Prostate gland (tissue), 2 donors: ENCODE measurements around the gene RHOU.
A peak's percentile ranks its signal among the peaks of the same experiment; 100 is the strongest.

Experiments
- POLR2A ChIP-seq: fragments of 450-650 bp; IDR thresholded peaks from one replicate; pipeline ENCODE4 v1.6.1; 2016; ENCODE audit warnings: antibody characterized with exemption, mild to moderate bottlenecking
- TF ChIP-seq, protein P1 (sequence below), 4 experiments: fragments of 200-600 bp in 2 of 4; fragments of 450-650 bp in 2 of 4; sonication (generic) in 2 of 4; IDR thresholded peaks; 1 replicate in 3 of 4; 2 replicates in 1 of 4; pipeline ENCODE4 v1.5.1; 2016 to 2019; ENCODE audit warnings: antibody characterized with exemption in 4 of 4, mild to moderate bottlenecking in 2 of 4, moderate library complexity in 2 of 4

DNA sequence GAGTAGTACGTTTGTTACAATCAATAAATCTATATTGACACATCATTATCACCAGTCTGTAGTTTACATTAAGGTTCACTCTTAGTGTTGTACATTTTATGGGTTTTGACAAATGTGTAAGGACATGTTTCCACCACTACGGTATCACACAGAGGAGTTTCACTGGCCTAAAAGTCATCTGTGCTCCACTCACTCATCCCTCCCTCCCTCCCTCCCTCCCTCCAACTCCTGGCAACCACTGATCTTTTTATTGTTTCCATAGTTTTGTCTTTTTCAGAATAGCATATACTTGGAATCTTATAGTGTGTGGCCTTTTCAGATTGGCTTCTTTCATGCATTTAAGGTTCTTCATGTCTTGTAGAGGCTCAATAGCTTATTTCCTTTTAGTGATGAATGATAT, 44.1 kb upstream of the RHOU start:
- no peak for TF ChIP-seq POLR2A
- TF ChIP-seq, protein P1, sequence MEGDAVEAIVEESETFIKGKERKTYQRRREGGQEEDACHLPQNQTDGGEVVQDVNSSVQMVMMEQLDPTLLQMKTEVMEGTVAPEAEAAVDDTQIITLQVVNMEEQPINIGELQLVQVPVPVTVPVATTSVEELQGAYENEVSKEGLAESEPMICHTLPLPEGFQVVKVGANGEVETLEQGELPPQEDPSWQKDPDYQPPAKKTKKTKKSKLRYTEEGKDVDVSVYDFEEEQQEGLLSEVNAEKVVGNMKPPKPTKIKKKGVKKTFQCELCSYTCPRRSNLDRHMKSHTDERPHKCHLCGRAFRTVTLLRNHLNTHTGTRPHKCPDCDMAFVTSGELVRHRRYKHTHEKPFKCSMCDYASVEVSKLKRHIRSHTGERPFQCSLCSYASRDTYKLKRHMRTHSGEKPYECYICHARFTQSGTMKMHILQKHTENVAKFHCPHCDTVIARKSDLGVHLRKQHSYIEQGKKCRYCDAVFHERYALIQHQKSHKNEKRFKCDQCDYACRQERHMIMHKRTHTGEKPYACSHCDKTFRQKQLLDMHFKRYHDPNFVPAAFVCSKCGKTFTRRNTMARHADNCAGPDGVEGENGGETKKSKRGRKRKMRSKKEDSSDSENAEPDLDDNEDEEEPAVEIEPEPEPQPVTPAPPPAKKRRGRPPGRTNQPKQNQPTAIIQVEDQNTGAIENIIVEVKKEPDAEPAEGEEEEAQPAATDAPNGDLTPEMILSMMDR (IDR thresholded peaks at IDR 0.05): peak in 1 of 4 experiments; percentile 11
